SK-N-SH (cell line): Measurements from ENCODE around the gene SFRP2. TPM values are rescaled to one million over a fixed set of nuclear protein-coding genes. Genes with fewer than 3 reads are reported as not detected.

ENCODE experiments used
- CTCF ChIA-PET: fragments of 300-600, 350-600 bp; formaldehyde crosslinking; extraction: SDS; loops from one replicate; lab custom pipeline; 2021; lab: Yijun Ruan, JAX
- POLR2A ChIA-PET: fragments of 350-600 bp; sonication (Branson Sonifier 250); formaldehyde crosslinking; extraction: SDS; loops from one replicate; lab custom pipeline; 2020; ENCODE audit warnings: antibody characterized with exemption, inconsistent platforms; lab: Yijun Ruan, JAX
- DNase-seq: peaks from one replicate; pipeline ENCODE4 v3.0.0; 2012
- H2AFZ ChIP-seq: fragments of 200-600 bp; sonication (generic); 2 replicates; pipeline ENCODE4 v1.8.1; 2016; ENCODE audit warnings: antibody characterized with exemption, mild to moderate bottlenecking, low read depth
- H3F3A ChIP-seq: fragments of 200-600 bp; sonication (generic); replicated peaks from 2 replicates; pipeline ENCODE3; 2016; ENCODE audit warnings: antibody characterized with exemption, mild to moderate bottlenecking; ENCODE audit not compliant: insufficient read depth
- H3K27ac ChIP-seq, 2 experiments: fragments of 200-500 bp in 1 of 2; fragments of 200-600 bp in 1 of 2; sonication (Bioruptor generic) in 1 of 2; sonication (generic), shearing (Covaris generic) in 1 of 2; 2 replicates each; pipeline versions ENCODE4 v1.5.1 to v1.6.1; 2014 to 2016; ENCODE audit warnings: low read depth in 2 of 2, inconsistent platforms in 1 of 2, low read length in 1 of 2, mild to moderate bottlenecking in 1 of 2, mixed read lengths in 1 of 2
- H3K27me3 ChIP-seq: fragments of 200-600 bp; sonication (generic), shearing (Covaris generic); 2 replicates; pipeline ENCODE4 v1.6.1; 2016; ENCODE audit warnings: mixed run types; ENCODE audit not compliant: insufficient read depth
- H3K36me3 ChIP-seq, 2 experiments: fragments of 200-500 bp in 1 of 2; fragments of 200-600 bp in 1 of 2; sonication (Bioruptor generic) in 1 of 2; sonication (generic) in 1 of 2; replicated peaks in 1 of 2; 2 replicates each; pipeline versions ENCODE3 to v1.5.1; 2014 to 2016; ENCODE audit warnings: low read length in 1 of 2, mild to moderate bottlenecking in 1 of 2; ENCODE audit not compliant: insufficient read depth in 2 of 2, control insufficient read depth in 1 of 2
- H3K4me1 ChIP-seq, 2 experiments: fragments of 200-500 bp in 1 of 2; fragments of 200-600 bp in 1 of 2; sonication (Bioruptor generic) in 1 of 2; sonication (generic), shearing (Covaris generic) in 1 of 2; 2 replicates each; pipeline versions ENCODE4 v1.5.1 to v1.6.1; 2014 to 2016; ENCODE audit warnings: low read depth in 1 of 2, low read length in 1 of 2, mixed run types in 1 of 2; ENCODE audit not compliant: insufficient read depth in 2 of 2, control insufficient read depth in 1 of 2
- H3K4me2 ChIP-seq: fragments of 200-600 bp; sonication (generic), shearing (Covaris generic); 2 replicates; pipeline ENCODE4 v1.6.1; 2017; ENCODE audit warnings: mixed run types
- H3K4me3 ChIP-seq, 2 experiments: fragments of 200-500 bp in 1 of 2; fragments of 200-600 bp in 1 of 2; sonication (Bioruptor generic) in 1 of 2; sonication (generic), shearing (Covaris generic) in 1 of 2; 2 replicates each; pipeline versions ENCODE4 v1.5.1 to v1.8.1; 2014 to 2016; ENCODE audit warnings: low read depth in 2 of 2, inconsistent platforms in 1 of 2, low read length in 1 of 2, mild to moderate bottlenecking in 1 of 2, mixed read lengths in 1 of 2, moderate library complexity in 1 of 2
- H3K79me2 ChIP-seq: fragments of 200-600 bp; sonication (generic); 2 replicates; pipeline ENCODE4 v1.8.1; 2017; ENCODE audit warnings: mild to moderate bottlenecking; ENCODE audit not compliant: insufficient read depth
- H3K9ac ChIP-seq: fragments of 200-600 bp; sonication (generic); 2 replicates; pipeline ENCODE4 v1.6.1; 2017; ENCODE audit warnings: mixed run types
- H3K9me2 ChIP-seq: fragments of 200-600 bp; sonication (generic); 2 replicates; pipeline ENCODE4 v1.6.1; 2017; ENCODE audit warnings: mixed run types
- H3K9me3 ChIP-seq: fragments of 200-600 bp; sonication (generic); 2 replicates; pipeline ENCODE4 v1.6.1; 2017; ENCODE audit warnings: mixed run types, mild to moderate bottlenecking, moderate library complexity
- H4K20me1 ChIP-seq: fragments of 200-600 bp; sonication (generic); 2 replicates; pipeline ENCODE4 v1.6.1; 2017; ENCODE audit warnings: mild to moderate bottlenecking, mixed run types; ENCODE audit not compliant: insufficient read depth
- EZH2phosphoT487 ChIP-seq: fragments of 200-600 bp; sonication (generic); IDR thresholded peaks from 2 replicates; pipeline ENCODE4 v1.6.1; 2017; ENCODE audit warnings: low read depth, mixed run types, mild to moderate bottlenecking, antibody characterized with exemption, moderate library complexity, borderline replicate concordance
- FOSL2 ChIP-seq: IDR thresholded peaks from 2 replicates; pipeline ENCODE4 v1.4.0; 2012; ENCODE audit warnings: low read depth, mild to moderate bottlenecking, moderate library complexity, borderline replicate concordance
- FOXM1 ChIP-seq: IDR thresholded peaks from 2 replicates; pipeline ENCODE4 v1.4.0; 2012; ENCODE audit warnings: low read depth, mild to moderate bottlenecking
- GABPA ChIP-seq: IDR thresholded peaks from 2 replicates; pipeline ENCODE4 v1.4.0; 2012; ENCODE audit warnings: low read depth, mild to moderate bottlenecking
- GATA2 ChIP-seq: sonication (generic); formaldehyde crosslinking; IDR thresholded peaks from 2 replicates; pipeline ENCODE4 v1.5.0; 2020; ENCODE audit warnings: mild to moderate bottlenecking, missing genetic modification reagents
- POLR2AphosphoS5 ChIP-seq: IDR thresholded peaks from 2 replicates; pipeline ENCODE4 v1.6.1; 2012; ENCODE audit warnings: low read depth, low read length
- RFX5 ChIP-seq: IDR thresholded peaks from 2 replicates; pipeline ENCODE4 v1.6.1; 2012; ENCODE audit warnings: mild to moderate bottlenecking, improper control_type of control experiment, low read length
- RXRA ChIP-seq: IDR thresholded peaks from 2 replicates; pipeline ENCODE4 v1.4.0; 2012; ENCODE audit warnings: low read depth, mild to moderate bottlenecking, borderline replicate concordance
- SIN3A ChIP-seq: IDR thresholded peaks from 2 replicates; pipeline ENCODE4 v1.6.1; 2012; ENCODE audit warnings: low read depth, mild to moderate bottlenecking, low read length, moderate library complexity, borderline replicate concordance
- YY1 ChIP-seq: IDR thresholded peaks from 2 replicates; pipeline ENCODE4 v1.4.0; 2012; ENCODE audit warnings: low read depth, mild to moderate bottlenecking
- WGBS: methylation state at CpG from one replicate; pipeline ENCODE4 v1.1.6; 2017; ENCODE audit warnings: low lambda C conversion rate; 5-methylcytosine and 5-hydroxymethylcytosine counted together
- polyA plus RNA-seq, 3 experiments: library from polyadenylated mRNA; depleted of rRNA; stranded (reverse); fragments of >200 nt; gene quantifications; 2 replicates each; pipeline ENCODE4 v1.2.3, GENCODE V29; 2012
- TF ChIP-seq, protein P1 (sequence below): IDR thresholded peaks from 2 replicates; pipeline ENCODE4 v1.4.0; 2012; ENCODE audit warnings: low read depth, borderline replicate concordance
- TF ChIP-seq, protein P2 (sequence below): IDR thresholded peaks from 2 replicates; pipeline ENCODE4 v1.6.1; 2012; ENCODE audit warnings: mild to moderate bottlenecking, low read depth, low read length, moderate library complexity
- TF ChIP-seq, protein P3 (sequence below): IDR thresholded peaks from 2 replicates; pipeline ENCODE4 v1.4.0; 2012; ENCODE audit warnings: low read depth, borderline replicate concordance
- TF ChIP-seq, protein P4 (sequence below): IDR thresholded peaks from 2 replicates; pipeline ENCODE4 v1.4.0; 2012; ENCODE audit warnings: low read depth
- TF ChIP-seq, protein P5 (sequence below): IDR thresholded peaks from 2 replicates; pipeline ENCODE4; 2012

SFRP2 gene
- polyA plus RNA-seq, 1 of the 3 experiments (the other 2 are of a cell fraction), result not detected

DNA sequence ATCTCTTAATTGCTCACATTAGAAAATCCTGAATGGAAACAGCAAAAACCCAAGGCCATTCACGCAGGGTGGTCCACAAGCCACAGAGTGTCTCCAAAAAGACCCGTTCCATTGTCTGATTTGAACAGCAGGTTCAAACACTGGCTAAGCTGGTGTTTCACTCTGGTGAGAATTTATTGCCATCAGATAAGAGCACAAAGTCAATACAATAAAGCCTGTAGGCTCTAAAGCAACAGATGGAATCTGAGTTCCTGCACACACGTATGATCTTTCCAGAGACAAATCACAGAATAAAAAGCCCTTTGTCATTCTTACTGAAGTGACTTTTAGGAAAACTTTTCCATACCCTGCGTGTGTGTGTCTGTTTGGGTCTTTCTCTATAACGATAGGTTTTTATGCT, 5.1 kb upstream of the SFRP2 start:
- H3K9ac ChIP-seq, result no peak overlapping the region
- 12% methylated on average over 5 of the region's 5 CpGs for WGBS
- H3K9me3 ChIP-seq, result no peaks in the 10 kb centered on the region
- H3K36me3 ChIP-seq, result no peaks in the 10 kb centered on the region
- H3K4me2 ChIP-seq, result no peak overlapping the region
- CTCF ChIA-PET, result interaction anchor here (0.6 to 3.3 kb wide), 2 partner anchors 8 to 369 kb away, joined by 3 to 14 read pairs; no protein-coding TSS in a partner anchor
- no peaks in the 10 kb centered on the region for H3K9me2 ChIP-seq
- H3K4me1 ChIP-seq, result peaks cover 4 to 13% of the 10 kb centered on the region in 2 experiments; a peak in 1 of 4 replicates
- H3K27ac ChIP-seq, result no peak overlapping the region
- no peak for TF ChIP-seq FOSL2
- TF ChIP-seq, protein P1, sequence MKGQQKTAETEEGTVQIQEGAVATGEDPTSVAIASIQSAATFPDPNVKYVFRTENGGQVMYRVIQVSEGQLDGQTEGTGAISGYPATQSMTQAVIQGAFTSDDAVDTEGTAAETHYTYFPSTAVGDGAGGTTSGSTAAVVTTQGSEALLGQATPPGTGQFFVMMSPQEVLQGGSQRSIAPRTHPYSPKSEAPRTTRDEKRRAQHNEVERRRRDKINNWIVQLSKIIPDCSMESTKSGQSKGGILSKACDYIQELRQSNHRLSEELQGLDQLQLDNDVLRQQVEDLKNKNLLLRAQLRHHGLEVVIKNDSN, result no peak
- TF ChIP-seq RFX5, result no peak
- TF ChIP-seq POLR2AphosphoS5, result no peak
- TF ChIP-seq GATA2 (CRISPR knock-in tag), result no peak
- TF ChIP-seq, protein P2, sequence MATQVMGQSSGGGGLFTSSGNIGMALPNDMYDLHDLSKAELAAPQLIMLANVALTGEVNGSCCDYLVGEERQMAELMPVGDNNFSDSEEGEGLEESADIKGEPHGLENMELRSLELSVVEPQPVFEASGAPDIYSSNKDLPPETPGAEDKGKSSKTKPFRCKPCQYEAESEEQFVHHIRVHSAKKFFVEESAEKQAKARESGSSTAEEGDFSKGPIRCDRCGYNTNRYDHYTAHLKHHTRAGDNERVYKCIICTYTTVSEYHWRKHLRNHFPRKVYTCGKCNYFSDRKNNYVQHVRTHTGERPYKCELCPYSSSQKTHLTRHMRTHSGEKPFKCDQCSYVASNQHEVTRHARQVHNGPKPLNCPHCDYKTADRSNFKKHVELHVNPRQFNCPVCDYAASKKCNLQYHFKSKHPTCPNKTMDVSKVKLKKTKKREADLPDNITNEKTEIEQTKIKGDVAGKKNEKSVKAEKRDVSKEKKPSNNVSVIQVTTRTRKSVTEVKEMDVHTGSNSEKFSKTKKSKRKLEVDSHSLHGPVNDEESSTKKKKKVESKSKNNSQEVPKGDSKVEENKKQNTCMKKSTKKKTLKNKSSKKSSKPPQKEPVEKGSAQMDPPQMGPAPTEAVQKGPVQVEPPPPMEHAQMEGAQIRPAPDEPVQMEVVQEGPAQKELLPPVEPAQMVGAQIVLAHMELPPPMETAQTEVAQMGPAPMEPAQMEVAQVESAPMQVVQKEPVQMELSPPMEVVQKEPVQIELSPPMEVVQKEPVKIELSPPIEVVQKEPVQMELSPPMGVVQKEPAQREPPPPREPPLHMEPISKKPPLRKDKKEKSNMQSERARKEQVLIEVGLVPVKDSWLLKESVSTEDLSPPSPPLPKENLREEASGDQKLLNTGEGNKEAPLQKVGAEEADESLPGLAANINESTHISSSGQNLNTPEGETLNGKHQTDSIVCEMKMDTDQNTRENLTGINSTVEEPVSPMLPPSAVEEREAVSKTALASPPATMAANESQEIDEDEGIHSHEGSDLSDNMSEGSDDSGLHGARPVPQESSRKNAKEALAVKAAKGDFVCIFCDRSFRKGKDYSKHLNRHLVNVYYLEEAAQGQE, result no peak
- TF ChIP-seq, protein P3, sequence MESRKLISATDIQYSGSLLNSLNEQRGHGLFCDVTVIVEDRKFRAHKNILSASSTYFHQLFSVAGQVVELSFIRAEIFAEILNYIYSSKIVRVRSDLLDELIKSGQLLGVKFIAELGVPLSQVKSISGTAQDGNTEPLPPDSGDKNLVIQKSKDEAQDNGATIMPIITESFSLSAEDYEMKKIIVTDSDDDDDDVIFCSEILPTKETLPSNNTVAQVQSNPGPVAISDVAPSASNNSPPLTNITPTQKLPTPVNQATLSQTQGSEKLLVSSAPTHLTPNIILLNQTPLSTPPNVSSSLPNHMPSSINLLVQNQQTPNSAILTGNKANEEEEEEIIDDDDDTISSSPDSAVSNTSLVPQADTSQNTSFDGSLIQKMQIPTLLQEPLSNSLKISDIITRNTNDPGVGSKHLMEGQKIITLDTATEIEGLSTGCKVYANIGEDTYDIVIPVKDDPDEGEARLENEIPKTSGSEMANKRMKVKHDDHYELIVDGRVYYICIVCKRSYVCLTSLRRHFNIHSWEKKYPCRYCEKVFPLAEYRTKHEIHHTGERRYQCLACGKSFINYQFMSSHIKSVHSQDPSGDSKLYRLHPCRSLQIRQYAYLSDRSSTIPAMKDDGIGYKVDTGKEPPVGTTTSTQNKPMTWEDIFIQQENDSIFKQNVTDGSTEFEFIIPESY, result no peak
- TF ChIP-seq, protein P4, sequence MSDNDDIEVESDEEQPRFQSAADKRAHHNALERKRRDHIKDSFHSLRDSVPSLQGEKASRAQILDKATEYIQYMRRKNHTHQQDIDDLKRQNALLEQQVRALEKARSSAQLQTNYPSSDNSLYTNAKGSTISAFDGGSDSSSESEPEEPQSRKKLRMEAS, result no peak
- TF ChIP-seq FOXM1, result no peak
- TF ChIP-seq SIN3A, result no peak
- TF ChIP-seq RXRA, result no peak
- TF ChIP-seq YY1, result no peak
- TF ChIP-seq, protein P5, sequence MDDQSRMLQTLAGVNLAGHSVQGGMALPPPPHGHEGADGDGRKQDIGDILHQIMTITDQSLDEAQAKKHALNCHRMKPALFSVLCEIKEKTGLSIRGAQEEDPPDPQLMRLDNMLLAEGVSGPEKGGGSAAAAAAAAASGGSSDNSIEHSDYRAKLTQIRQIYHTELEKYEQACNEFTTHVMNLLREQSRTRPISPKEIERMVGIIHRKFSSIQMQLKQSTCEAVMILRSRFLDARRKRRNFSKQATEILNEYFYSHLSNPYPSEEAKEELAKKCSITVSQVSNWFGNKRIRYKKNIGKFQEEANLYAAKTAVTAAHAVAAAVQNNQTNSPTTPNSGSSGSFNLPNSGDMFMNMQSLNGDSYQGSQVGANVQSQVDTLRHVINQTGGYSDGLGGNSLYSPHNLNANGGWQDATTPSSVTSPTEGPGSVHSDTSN, result no peak
- TF ChIP-seq EZH2phosphoT487, result no peak
- TF ChIP-seq GABPA, result no peak
- no peaks in the 10 kb centered on the region for H3F3A ChIP-seq
- H2AFZ ChIP-seq, result no peak overlapping the region
- DNase-seq, result no peak
- POLR2A ChIA-PET, result no interaction called here
- H4K20me1 ChIP-seq, result no peaks in the 10 kb centered on the region
- H3K27me3 ChIP-seq, result peaks cover 65% of the 10 kb centered on the region
- no peaks in the 10 kb centered on the region for H3K79me2 ChIP-seq
- no peak overlapping the region for H3K4me3 ChIP-seq
